IMR-90 (cell line): ENCODE measurements around the gene RANBP3. TPM values are rescaled to one million over a fixed set of nuclear protein-coding genes. Genes with fewer than 3 reads are reported as not detected.

Source experiments
- ATAC-seq: fragments of 200-7000 bp; cut with Tn5 transposase; 2 replicates; pipeline ENCODE4 v1.9.1; 2020; ENCODE audit warnings: low read depth, mild to moderate bottlenecking, moderate library complexity
- BruUV-seq: library from RNA; stranded (reverse); fragments of 400-500 nt; replicated peaks from 2 replicates; lab custom pipeline; 2021; lab: Mats Ljungman, UMichigan
- CTCF ChIA-PET: fragments of 300-600 bp; formaldehyde crosslinking; extraction: SDS; loops from one replicate; lab custom pipeline; 2021; ENCODE audit warnings: antibody characterized with exemption; lab: Yijun Ruan, JAX
- POLR2A ChIA-PET: fragments of 300-600 bp; sonication (Branson Sonifier 250); formaldehyde crosslinking; loops from one replicate; lab custom pipeline; 2022; ENCODE audit warnings: antibody characterized with exemption; ENCODE audit not compliant: unreplicated experiment; lab: Charles Lee
- DNase-seq: peaks from one replicate; pipeline ENCODE4 v3.0.0; 2013
- H2AFZ ChIP-seq: replicated peaks from 2 replicates; pipeline ENCODE3; 2013; ENCODE audit warnings: low read length, mild to moderate bottlenecking; ENCODE audit not compliant: poor library complexity
- H2AK5ac ChIP-seq: 2 replicates; pipeline ENCODE4 v1.6.1; 2013; ENCODE audit warnings: low read depth, low read length, inconsistent platforms
- H2AK9ac ChIP-seq: replicated peaks from 2 replicates; pipeline ENCODE3; 2013; ENCODE audit warnings: mild to moderate bottlenecking, low read depth, low read length, moderate library complexity; ENCODE audit not compliant: poor library complexity
- H2BK120ac ChIP-seq: 2 replicates; pipeline ENCODE4 v1.6.1; 2013; ENCODE audit warnings: low read depth, low read length, inconsistent platforms
- H2BK15ac ChIP-seq: 3 replicates; pipeline ENCODE4 v1.6.1; 2013; ENCODE audit warnings: low read depth, low read length, inconsistent platforms
- H2BK20ac ChIP-seq: 2 replicates; pipeline ENCODE4 v1.6.1; 2013; ENCODE audit warnings: low read depth, mild to moderate bottlenecking, inconsistent platforms, low read length, moderate library complexity
- H2BK5ac ChIP-seq: 2 replicates; pipeline ENCODE4 v1.6.1; 2013; ENCODE audit warnings: mild to moderate bottlenecking, low read depth, low read length, inconsistent platforms; ENCODE audit not compliant: poor library complexity, severe bottlenecking
- H3K14ac ChIP-seq: replicated peaks from 2 replicates; pipeline ENCODE4 v1.6.1; 2013; ENCODE audit warnings: low read depth, low read length, inconsistent platforms
- H3K18ac ChIP-seq: 2 replicates; pipeline ENCODE4 v1.6.1; 2013; ENCODE audit warnings: low read depth, low read length, control low read depth
- H3K23ac ChIP-seq: 2 replicates; pipeline ENCODE4 v1.6.1; 2013; ENCODE audit warnings: low read depth, low read length, inconsistent platforms
- H3K27ac ChIP-seq: 2 replicates; pipeline ENCODE4 v1.5.1; 2013; ENCODE audit warnings: mild to moderate bottlenecking, control low read depth, low read length; ENCODE audit not compliant: insufficient read depth
- H3K27me3 ChIP-seq: 2 replicates; pipeline ENCODE4 v1.6.1; 2013; ENCODE audit warnings: low read length; ENCODE audit not compliant: control insufficient read depth, insufficient read depth
- H3K36me3 ChIP-seq: 2 replicates; pipeline ENCODE4 v1.6.1; 2013; ENCODE audit warnings: low read length, mixed read lengths; ENCODE audit not compliant: control insufficient read depth, insufficient read depth
- H3K4ac ChIP-seq: 2 replicates; pipeline ENCODE4 v1.6.1; 2013; ENCODE audit warnings: low read depth, low read length, inconsistent platforms
- H3K4me1 ChIP-seq: 2 replicates; pipeline ENCODE4 v1.6.1; 2013; ENCODE audit warnings: low read length, mixed read lengths; ENCODE audit not compliant: control insufficient read depth, insufficient read depth
- H3K4me2 ChIP-seq: 2 replicates; pipeline ENCODE4 v1.6.1; 2013; ENCODE audit warnings: low read depth, mild to moderate bottlenecking, control low read depth, low read length, moderate library complexity
- H3K4me3 ChIP-seq: 2 replicates; pipeline ENCODE4 v1.5.1; 2013; ENCODE audit warnings: low read depth, mild to moderate bottlenecking, control low read depth, low read length, moderate library complexity; ENCODE audit not compliant: insufficient read depth
- H3K56ac ChIP-seq: 2 replicates; pipeline ENCODE4 v1.6.1; 2013; ENCODE audit warnings: low read length, inconsistent platforms; ENCODE audit not compliant: insufficient read depth; ENCODE audit errors: extremely low read depth
- H3K79me1 ChIP-seq, 2 experiments: 2 replicates each; pipeline ENCODE4 v1.6.1; 2013; ENCODE audit warnings: low read length in 2 of 2, inconsistent platforms in 1 of 2, low read depth in 1 of 2
- H3K9ac ChIP-seq: 2 replicates; pipeline ENCODE4 v1.6.1; 2013; ENCODE audit warnings: low read depth, low read length, control low read depth
- H3K9me1 ChIP-seq: 2 replicates; pipeline ENCODE4 v1.6.1; 2013; ENCODE audit warnings: low read length, inconsistent platforms; ENCODE audit not compliant: insufficient read depth
- H3K9me3 ChIP-seq: 2 replicates; pipeline ENCODE4 v1.6.1; 2013; ENCODE audit warnings: low read length; ENCODE audit not compliant: control insufficient read depth, insufficient read depth
- H4K20me1 ChIP-seq: 2 replicates; pipeline ENCODE4 v1.6.1; 2013; ENCODE audit warnings: low read length, inconsistent platforms; ENCODE audit not compliant: insufficient read depth
- H4K5ac ChIP-seq: 2 replicates; pipeline ENCODE4 v1.6.1; 2013; ENCODE audit warnings: mild to moderate bottlenecking, low read depth, low read length, control low read depth
- H4K8ac ChIP-seq, 2 experiments: 2 replicates each; pipeline ENCODE4 v1.6.1; 2013; ENCODE audit warnings: low read depth in 2 of 2, low read length in 2 of 2, control low read depth in 1 of 2, inconsistent platforms in 1 of 2
- H4K91ac ChIP-seq: 2 replicates; pipeline ENCODE4 v1.6.1; 2013; ENCODE audit warnings: low read depth, low read length, inconsistent platforms; ENCODE audit not compliant: insufficient read depth
- BHLHE40 ChIP-seq: fragments of 150-350 bp; IDR thresholded peaks from 2 replicates; pipeline ENCODE4 v1.6.1; 2016; ENCODE audit warnings: mild to moderate bottlenecking, low read depth, low read length
- CEBPB ChIP-seq: IDR thresholded peaks from 2 replicates; pipeline ENCODE4 v1.6.1; 2012; ENCODE audit warnings: low read depth, low read length, improper control_type of control experiment
- CHD1 ChIP-seq: IDR thresholded peaks from 2 replicates; pipeline ENCODE4 v1.6.1; 2012; ENCODE audit warnings: low read depth, low read length, improper control_type of control experiment
- CTCF ChIP-seq: conservative IDR thresholded peaks from 2 replicates; pipeline ENCODE4 v1.5.1; 2012; ENCODE audit warnings: mild to moderate bottlenecking, low read depth, low read length, improper control_type of control experiment
- FOS ChIP-seq: fragments of 150-350 bp; IDR thresholded peaks from 2 replicates; pipeline ENCODE4 v1.6.1; 2016; ENCODE audit warnings: low read depth, low read length
- MAFK ChIP-seq: IDR thresholded peaks from 2 replicates; pipeline ENCODE4 v1.6.1; 2012; ENCODE audit warnings: low read depth, low read length, improper control_type of control experiment
- MAZ ChIP-seq: IDR thresholded peaks from 2 replicates; pipeline ENCODE4 v1.6.1; 2012; ENCODE audit warnings: low read depth, mild to moderate bottlenecking, low read length, improper control_type of control experiment, moderate library complexity, borderline replicate concordance
- MXI1 ChIP-seq: IDR thresholded peaks from 2 replicates; pipeline ENCODE4 v1.6.1; 2012; ENCODE audit warnings: low read depth, mild to moderate bottlenecking, low read length, moderate library complexity, borderline replicate concordance
- NFE2L2 ChIP-seq: fragments of 150-350 bp; IDR thresholded peaks from 2 replicates; pipeline ENCODE4 v1.6.1; 2016; ENCODE audit warnings: low read depth, mild to moderate bottlenecking, low read length
- POLR2A ChIP-seq: IDR thresholded peaks from 2 replicates; pipeline ENCODE4 v1.6.1; 2012; ENCODE audit warnings: mild to moderate bottlenecking, low read depth, low read length
- RAD21 ChIP-seq: IDR thresholded peaks from 2 replicates; pipeline ENCODE4 v1.6.1; 2012; ENCODE audit warnings: low read length, improper control_type of control experiment
- RCOR1 ChIP-seq: IDR thresholded peaks from 2 replicates; pipeline ENCODE4 v1.6.1; 2012; ENCODE audit warnings: mild to moderate bottlenecking, low read length, improper control_type of control experiment; ENCODE audit not compliant: insufficient replicate concordance
- RFX5 ChIP-seq: IDR thresholded peaks from 2 replicates; pipeline ENCODE4 v1.8.0; 2012; ENCODE audit warnings: low read depth, mild to moderate bottlenecking, low read length, moderate library complexity
- WGBS, 2 experiments: methylation state at CpG; one replicate each; pipeline versions ENCODE4 v1.1.5 to v1.1.7; 2013; ENCODE audit warnings: missing lambda C conversion rate in 2 of 2; ENCODE audit not compliant: insufficient read length in 1 of 2; ENCODE audit errors: extremely low coverage in 2 of 2; 5-methylcytosine and 5-hydroxymethylcytosine counted together
- dilution Hi-C: fragments of 300-500 bp; cut with HindIII; formaldehyde crosslinking; loops from one replicate; pipeline ENCODE4 v1.14.3; 2018; ENCODE audit warnings: low sequenced_read_pairs; ENCODE audit not compliant: unreplicated experiment
- in situ Hi-C: fragments of 300-500 bp; cut with MboI; formaldehyde crosslinking; loops from 3 replicates; pipeline ENCODE4 v1.14.3; 2019; ENCODE audit warnings: low sequenced_read_pairs, inconsistent platforms, mixed read lengths
- intact Hi-C: fragments of 100-400 bp; cut with micrococcal nuclease; formaldehyde crosslinking; loops from 2 replicates; pipeline ENCODE4 v1.10.0; 2022
- polyA plus RNA-seq, 3 experiments: library from polyadenylated mRNA; depleted of rRNA; stranded (reverse); fragments of >200 nt; gene quantifications; 2 replicates each; pipeline ENCODE4 v1.2.3, GENCODE V29; 2012; ENCODE audit warnings: low replicate concordance in 1 of 3
- total RNA-seq: library from RNA; depleted of rRNA; stranded (reverse); fragments of >200 nt; gene quantifications from 2 replicates; pipeline ENCODE4 v1.2.3, GENCODE V29; 2012
- TF ChIP-seq, protein P1 (sequence below): fragments of 150-350 bp; IDR thresholded peaks from 2 replicates; pipeline ENCODE4 v1.6.1; 2016; ENCODE audit warnings: low read depth, mild to moderate bottlenecking, low read length, moderate library complexity, borderline replicate concordance
- TF ChIP-seq, protein P2 (sequence below): fragments of 150-350 bp; IDR thresholded peaks from 2 replicates; pipeline ENCODE4 v1.6.1; 2017; ENCODE audit warnings: mild to moderate bottlenecking, antibody characterized with exemption, low read length, low read depth

Gene RANBP3
- total and polyA plus RNA-seq, 2 of the 4 experiments (the other 2 are of a cell fraction), result 42.5 to 111 TPM

DNA sequence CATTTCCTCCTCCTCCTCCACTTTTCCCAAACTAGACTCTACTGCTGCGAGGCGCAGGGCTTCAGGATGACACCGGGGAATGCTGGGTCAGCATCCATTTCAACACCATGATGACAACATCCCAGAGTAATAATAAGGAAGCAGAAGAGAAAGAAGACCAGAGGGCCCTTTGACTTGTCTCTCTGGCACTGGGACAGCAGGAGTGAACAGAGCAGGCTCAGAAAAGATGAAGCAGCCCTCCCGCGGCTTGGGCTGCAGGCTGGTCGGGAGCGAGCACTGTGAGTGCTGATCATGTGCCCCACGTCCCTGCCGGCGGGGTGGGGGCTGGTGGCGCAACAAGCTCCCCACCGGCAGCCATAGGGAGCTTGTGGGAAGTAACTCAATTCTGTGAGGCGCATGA, 30.5 kb downstream of the RANBP3 start:
- peak overlapping the region; percentile 58 for H3K4ac ChIP-seq
- POLR2A ChIA-PET, result interaction anchor here (0.6 kb wide), 1 partner anchor 13 kb away, joined by 5 read pairs; no protein-coding TSS in a partner anchor
- H4K8ac ChIP-seq, result peak overlapping the region in 1 of 2 experiments; percentile 51; a peak in 2 of 4 replicates
- peak overlapping the region; percentile 32; the same call in 1 of the 2 replicates for H3K4me2 ChIP-seq
- peak overlapping the region; percentile 23 for H2AFZ ChIP-seq
- CTCF ChIA-PET, result interaction anchor here (0.6 to 1.2 kb wide), 3 partner anchors 20 to 144 kb away, joined by 3 to 4 read pairs (median 3); no protein-coding TSS in a partner anchor
- peak overlapping the region; percentile 42 for H3K9ac ChIP-seq
- H2BK15ac ChIP-seq, result no peak overlapping the region
- 20% methylated on average over 1 of the region's 13 CpGs; no CpG with 5 or more reads in 1 of the 2 experiments for WGBS, 2 experiments
- BruUV-seq, result no TSS peak
- 0 out of 2 replicates have a peak overlapping the region, but pooled peaks have one; percentile 41 for H3K23ac ChIP-seq
- no peaks in the 10 kb centered on the region for H3K27me3 ChIP-seq
- peaks cover 42% of the 10 kb centered on the region for H3K9me1 ChIP-seq
- H2BK120ac ChIP-seq, result peak overlapping the region; percentile 12; the same call in 1 of the 2 replicates
- peaks cover 40 to 97% of the 10 kb centered on the region in 2 experiments for H3K79me1 ChIP-seq
- in situ Hi-C loops (no loop called here), intact Hi-C loops (no loop called here), dilution Hi-C loops (no loop called here)
- peaks cover 51% of the 10 kb centered on the region for H3K4me1 ChIP-seq
- H4K5ac ChIP-seq, result peak overlapping the region; percentile 24
- peak overlapping the region; percentile 19 for H2BK5ac ChIP-seq
- H4K20me1 ChIP-seq, result peaks cover 67% of the 10 kb centered on the region
- peak overlapping the region; percentile 72; the same call in 1 of the 2 replicates for H3K27ac ChIP-seq
- no peak overlapping the region for H3K56ac ChIP-seq
- peak overlapping the region; percentile 36; the same call in 1 of the 2 replicates for H2BK20ac ChIP-seq
- H4K91ac ChIP-seq, result peak overlapping the region; percentile 23; the same call in 1 of the 2 replicates
- no peak overlapping the region for H3K4me3 ChIP-seq
- peak overlapping the region; percentile 66 for H2AK5ac ChIP-seq
- ATAC-seq, result peak; percentile 38
- peak; percentile 67 for DNase-seq
- H2AK9ac ChIP-seq, result peak overlapping the region; percentile 39
- no peaks in the 10 kb centered on the region for H3K9me3 ChIP-seq
- H3K18ac ChIP-seq, result peak overlapping the region; percentile 2; the same call in 1 of the 2 replicates
- H3K14ac ChIP-seq, result peak overlapping the region; percentile 78
- H3K36me3 ChIP-seq, result peaks cover 22% of the 10 kb centered on the region
- TF ChIP-seq, protein P1, sequence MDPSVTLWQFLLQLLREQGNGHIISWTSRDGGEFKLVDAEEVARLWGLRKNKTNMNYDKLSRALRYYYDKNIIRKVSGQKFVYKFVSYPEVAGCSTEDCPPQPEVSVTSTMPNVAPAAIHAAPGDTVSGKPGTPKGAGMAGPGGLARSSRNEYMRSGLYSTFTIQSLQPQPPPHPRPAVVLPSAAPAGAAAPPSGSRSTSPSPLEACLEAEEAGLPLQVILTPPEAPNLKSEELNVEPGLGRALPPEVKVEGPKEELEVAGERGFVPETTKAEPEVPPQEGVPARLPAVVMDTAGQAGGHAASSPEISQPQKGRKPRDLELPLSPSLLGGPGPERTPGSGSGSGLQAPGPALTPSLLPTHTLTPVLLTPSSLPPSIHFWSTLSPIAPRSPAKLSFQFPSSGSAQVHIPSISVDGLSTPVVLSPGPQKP, result no peak
- TF ChIP-seq RFX5, result no peak
- TF ChIP-seq CHD1, result no peak
- TF ChIP-seq MAFK, result peak; percentile 70
- 0 out of 2 replicates have a peak, but pooled peaks have one; percentile 30 for TF ChIP-seq MAZ
- TF ChIP-seq BHLHE40, result no peak
- TF ChIP-seq RAD21, result no peak
- no peak for TF ChIP-seq MXI1
- no peak for TF ChIP-seq FOS
- no peak for TF ChIP-seq NFE2L2
- TF ChIP-seq, protein P2, sequence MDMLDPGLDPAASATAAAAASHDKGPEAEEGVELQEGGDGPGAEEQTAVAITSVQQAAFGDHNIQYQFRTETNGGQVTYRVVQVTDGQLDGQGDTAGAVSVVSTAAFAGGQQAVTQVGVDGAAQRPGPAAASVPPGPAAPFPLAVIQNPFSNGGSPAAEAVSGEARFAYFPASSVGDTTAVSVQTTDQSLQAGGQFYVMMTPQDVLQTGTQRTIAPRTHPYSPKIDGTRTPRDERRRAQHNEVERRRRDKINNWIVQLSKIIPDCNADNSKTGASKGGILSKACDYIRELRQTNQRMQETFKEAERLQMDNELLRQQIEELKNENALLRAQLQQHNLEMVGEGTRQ, result peak; percentile 52; the same call in 1 of the 2 replicates
- TF ChIP-seq POLR2A, result no peak
- TF ChIP-seq CTCF, result no peak
- no peak for TF ChIP-seq RCOR1
- peak; percentile 42 for TF ChIP-seq CEBPB
